ENCODE measurements around the gene ZNF417. TPM values are rescaled to one million over a fixed set of nuclear protein-coding genes. Genes with fewer than 3 reads are reported as not detected.

The ZNF417 gene
- total and polyA plus RNA-seq, 2 of the 13 experiments (the other 11 are each of a cell fraction or from before 2014, with no cell fraction given): 2.9 to 13.7 TPM

- TF ChIP-seq GTF3A (CRISPR knock-in tag; conservative IDR thresholded peaks at IDR 0.05): no peak
- TF ChIP-seq KLF16 (CRISPR knock-in tag; IDR thresholded peaks at IDR 0.05): no peak
- no peak for TF ChIP-seq CBX2 (IDR thresholded peaks at IDR 0.05; ENCODE audit: low read depth, low read length)
- TF ChIP-seq CBX2 (CRISPR knock-in tag; IDR thresholded peaks at IDR 0.05; ENCODE audit: low read depth): no peak
- no peak for TF ChIP-seq RCOR2 (CRISPR knock-in tag; IDR thresholded peaks at IDR 0.05)
Measured at GRCh38 chr19:57905258-57905657, 11.1 kb downstream of the ZNF417 start (continued).

- in situ Hi-C loops (cut with HindIII; ENCODE audit: extremely low pct_ligation_motif_present, low pct_unique_long_range_greater_than_20kb) (no loop called here), intact Hi-C loops (cut with micrococcal nuclease; ENCODE audit: unreplicated experiment) (loop anchor here (5.0 kb wide), 1 partner anchor 436 kb away; no protein-coding TSS in a partner anchor)
- no TSS peak for BruUV-seq (replicated peaks)
- Histone ChIP-seq H3K9ac (ENCODE audit: insufficient read depth, low read depth, low read length) (peak overlapping the region; percentile 10; the same call in 1 of the 2 replicates), H3K36me3 (replicated peaks in 1 of 2; ENCODE audit: control insufficient read depth in 1 of 2, insufficient read depth in 2 of 2, low read length in 2 of 2) (peaks cover 2 to 11% of the 10 kb centered on the region in 2 experiments; a peak in 3 of 5 replicates), H3K4me3 (replicated peaks in 1 of 3; ENCODE audit: insufficient read depth in 1 of 3, low read depth in 2 of 3, low read length in 3 of 3) (no peak overlapping the region), H3K79me2 (ENCODE audit: insufficient read depth, low read length) (no peaks in the 10 kb centered on the region), H3K9me3 (ENCODE audit: low read length) (no peaks in the 10 kb centered on the region), H3K27ac (ENCODE audit: extremely low read length, insufficient read depth, low read length) (no peak overlapping the region), H3K27me3 (ENCODE audit: control insufficient read depth in 1 of 2, insufficient read depth in 2 of 2, low read length in 2 of 2) (no peaks in the 10 kb centered on the region), H4K20me1 (ENCODE audit: insufficient read depth, low read length) (no peaks in the 10 kb centered on the region), H2AFZ (ENCODE audit: low read length) (no peak overlapping the region), H3K4me2 (ENCODE audit: low read depth, low read length) (peak overlapping the region; percentile 16; the same call in 1 of the 2 replicates), H3K4me1 (ENCODE audit: insufficient read depth, low read length) (peaks cover 12% of the 10 kb centered on the region)
- peak; percentile 35; the same call in 1 of the 3 replicates for ATAC-seq
- no peak for FAIRE-seq
- DNase-seq (ENCODE audit: low spot score): no peak
- POLR2A ChIA-PET: no interaction called here
- 66% methylated on average over 6 of the region's 7 CpGs for WGBS (ENCODE audit: low lambda C conversion rate)
- CTCF ChIA-PET (ENCODE audit: low intra/inter-chr PET ratio, low total read pairs): interaction anchor here (0.7 kb wide), 1 partner anchor 165 kb away, joined by 3 read pairs; no protein-coding TSS in a partner anchor
- TF ChIP-seq ZNF138 (CRISPR knock-in tag; IDR thresholded peaks at IDR 0.05; ENCODE audit: low read depth) (no peak), NFKB2 (CRISPR knock-in tag; IDR thresholded peaks at IDR 0.05; ENCODE audit: borderline replicate concordance) (no peak), HNF4G (IDR thresholded peaks at IDR 0.05; ENCODE audit: borderline replicate concordance, low read depth, low read length) (0 out of 2 replicates have a peak, but pooled peaks have one; percentile 5), HNF4G (CRISPR knock-in tag; IDR thresholded peaks at IDR 0.05; ENCODE audit: borderline replicate concordance, low read depth) (no peak)
Measured at GRCh38 chr19:57903618-57904184, 12.7 kb downstream of the ZNF417 start.

All from HepG2 (cell line).